Subcutaneous adipose tissue (tissue), 4 donors: ENCODE measurements around the gene ZNF544. TPM values are rescaled to one million over a fixed set of nuclear protein-coding genes. Genes with fewer than 3 reads are reported as not detected.

Experiments used
- total RNA-seq, 4 donors: library from RNA; depleted of rRNA; stranded (reverse); fragments of >200 nt; gene quantifications; one replicate each; pipeline ENCODE4 v1.1.0, GENCODE V29; 2016
- TF ChIP-seq, protein P1 (sequence below): fragments of 450-650 bp; IDR thresholded peaks from one replicate; pipeline ENCODE4 v1.5.1; 2016; ENCODE audit warnings: low read depth, mild to moderate bottlenecking, control low read depth, antibody characterized with exemption, moderate library complexity

The ZNF544 gene
- total RNA-seq, 4 donors from 2014 or later, result 8.7 to 19.6 (median 13.9) TPM

DNA sequence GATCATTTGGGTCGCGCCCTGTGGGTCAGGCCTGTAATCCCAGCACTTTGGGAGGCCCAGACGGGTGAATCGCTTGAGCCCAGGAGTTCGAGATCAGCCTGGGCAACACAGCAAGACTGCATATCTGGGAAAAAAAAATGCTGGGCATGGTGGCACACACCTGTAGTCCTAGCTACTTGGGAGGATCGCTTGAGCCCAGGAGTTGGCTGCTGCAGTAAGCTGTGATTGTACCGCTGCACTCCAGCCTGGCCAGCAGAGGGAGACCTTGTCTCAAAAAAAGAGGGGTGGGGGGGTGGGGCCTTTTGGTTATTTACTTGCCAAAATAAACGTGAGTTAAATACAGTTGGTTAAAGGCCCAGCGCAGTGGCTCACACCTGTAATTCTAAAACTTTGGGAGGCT lies 9.8 kb upstream of the ZNF544 start:
- TF ChIP-seq, protein P1, sequence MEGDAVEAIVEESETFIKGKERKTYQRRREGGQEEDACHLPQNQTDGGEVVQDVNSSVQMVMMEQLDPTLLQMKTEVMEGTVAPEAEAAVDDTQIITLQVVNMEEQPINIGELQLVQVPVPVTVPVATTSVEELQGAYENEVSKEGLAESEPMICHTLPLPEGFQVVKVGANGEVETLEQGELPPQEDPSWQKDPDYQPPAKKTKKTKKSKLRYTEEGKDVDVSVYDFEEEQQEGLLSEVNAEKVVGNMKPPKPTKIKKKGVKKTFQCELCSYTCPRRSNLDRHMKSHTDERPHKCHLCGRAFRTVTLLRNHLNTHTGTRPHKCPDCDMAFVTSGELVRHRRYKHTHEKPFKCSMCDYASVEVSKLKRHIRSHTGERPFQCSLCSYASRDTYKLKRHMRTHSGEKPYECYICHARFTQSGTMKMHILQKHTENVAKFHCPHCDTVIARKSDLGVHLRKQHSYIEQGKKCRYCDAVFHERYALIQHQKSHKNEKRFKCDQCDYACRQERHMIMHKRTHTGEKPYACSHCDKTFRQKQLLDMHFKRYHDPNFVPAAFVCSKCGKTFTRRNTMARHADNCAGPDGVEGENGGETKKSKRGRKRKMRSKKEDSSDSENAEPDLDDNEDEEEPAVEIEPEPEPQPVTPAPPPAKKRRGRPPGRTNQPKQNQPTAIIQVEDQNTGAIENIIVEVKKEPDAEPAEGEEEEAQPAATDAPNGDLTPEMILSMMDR, result no peak

GRCh38 chr19:58227964-58228584 lies 640 bp upstream of the ZNF544 start:
- TF ChIP-seq, protein P1, result no peak

GRCh38 chr19:58229255-58229639 lies 533 bp downstream of the ZNF544 start:
- TF ChIP-seq, protein P1, result no peak

DNA sequence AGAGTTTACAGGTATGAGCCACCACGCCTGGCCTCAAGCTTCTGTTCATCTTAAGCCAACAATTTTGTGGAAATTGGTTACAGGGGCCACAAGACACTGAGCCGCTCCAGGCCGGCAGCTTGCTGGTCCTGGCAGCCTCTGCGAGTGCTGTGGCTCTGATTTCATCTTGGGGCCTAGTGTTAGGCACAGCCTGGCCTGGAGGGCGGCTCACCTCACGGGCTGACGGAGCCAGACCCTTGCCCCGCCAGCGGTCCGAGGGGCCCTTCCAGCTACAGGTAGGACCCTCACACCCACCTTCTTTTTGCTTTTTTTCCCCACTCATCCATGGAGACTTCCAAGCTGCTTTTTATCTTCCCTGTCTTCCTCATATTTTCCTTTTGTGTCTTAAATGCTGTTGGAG lies 8.6 kb downstream of the ZNF544 start:
- TF ChIP-seq, protein P1, result no peak

- TF ChIP-seq, protein P1, result no peak
Measured at GRCh38 chr19:58243351-58243750, 14.6 kb downstream of the ZNF544 start.

DNA sequence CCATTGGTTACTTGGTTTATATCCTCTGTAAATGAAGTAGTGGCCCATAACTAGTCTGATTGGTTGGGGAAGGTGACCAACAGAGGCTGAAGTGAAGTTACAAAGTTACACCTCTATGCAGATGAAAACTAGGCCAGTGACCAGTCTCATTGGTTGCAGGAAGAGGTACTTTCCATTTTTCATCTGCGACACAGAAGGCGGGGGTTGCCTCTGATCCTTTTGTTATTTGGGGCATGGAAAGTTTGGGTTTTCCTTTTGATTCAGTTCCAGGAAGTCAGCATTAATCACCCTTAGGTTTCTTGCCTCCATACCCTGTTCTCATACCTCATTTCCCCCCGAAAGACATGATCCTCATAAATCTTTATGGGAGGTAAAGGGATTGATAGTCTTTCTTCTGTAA lies 20.2 kb downstream of the ZNF544 start:
- TF ChIP-seq, protein P1, result no peak

- TF ChIP-seq, protein P1, result no peak
Measured at GRCh38 chr19:58252102-58252685, 23.5 kb downstream of the ZNF544 start.
